GM12878 (cell line): Measurements from ENCODE around the gene ABCB9. TPM values are rescaled to one million over a fixed set of nuclear protein-coding genes. Genes with fewer than 3 reads are reported as not detected.

ENCODE experiments used
- ATAC-seq: fragments of 200-7000 bp; cut with Tn5 transposase; 3 replicates; pipeline ENCODE4 v1.9.1; 2020; ENCODE audit warnings: mild to moderate bottlenecking, moderate library complexity
- BruUV-seq: library from RNA; stranded (reverse); fragments of 400-500 nt; replicated peaks from 2 replicates; lab custom pipeline; 2021; lab: Mats Ljungman, UMichigan
- CTCF ChIA-PET: fragments of 300-600 bp; sonication (Branson Sonifier 250); formaldehyde crosslinking; extraction: SDS; loops from one replicate; lab custom pipeline; 2021; ENCODE audit warnings: inconsistent platforms; lab: Yijun Ruan, JAX
- POLR2A ChIA-PET: fragments of 350-600 bp; formaldehyde crosslinking; extraction: SDS; loops from one replicate; lab custom pipeline; 2021; ENCODE audit warnings: inconsistent platforms; lab: Charles Lee
- RAD21 ChIA-PET: fragments of 300-600 bp; sonication (Branson Sonifier 250); formaldehyde crosslinking; loops from one replicate; lab custom pipeline; 2023; ENCODE audit warnings: antibody characterized with exemption; ENCODE audit not compliant: unreplicated experiment; lab: Charles Lee
- SMC1A ChIA-PET: fragments of 300-600 bp; sonication (Branson Sonifier 250); formaldehyde crosslinking; loops from one replicate; lab custom pipeline; 2023; ENCODE audit not compliant: unreplicated experiment, uncharacterized antibody; lab: Charles Lee
- DNase-seq: peaks from one replicate; pipeline ENCODE4 v3.0.0-alpha.2; 2011; ENCODE audit warnings: low read depth, low spot score
- FAIRE-seq: peaks from 3 replicates; lab custom pipeline; 2011; peaks lifted over from hg19 to GRCh38; lab: Jason Lieb, UNC
- H2AFZ ChIP-seq: 2 replicates; pipeline ENCODE4 v1.6.0; 2011; ENCODE audit warnings: low read depth, low read length, control low read depth; ENCODE audit not compliant: control insufficient read depth
- H3K27ac ChIP-seq: 2 replicates; pipeline ENCODE4 v1.5.1; 2011; ENCODE audit warnings: control low read depth; ENCODE audit not compliant: control insufficient read depth, insufficient read depth
- H3K27me3 ChIP-seq, 2 experiments: replicated peaks in 1 of 2; 2 replicates each; pipeline versions ENCODE4 v1.6.0 to v1.6.1; 2011; ENCODE audit warnings: low read length in 1 of 2; ENCODE audit not compliant: control insufficient read depth in 2 of 2, insufficient read depth in 2 of 2
- H3K36me3 ChIP-seq, 2 experiments: 2 replicates each; pipeline ENCODE4 v1.5.1; 2011; ENCODE audit warnings: low read length in 1 of 2; ENCODE audit not compliant: control insufficient read depth in 2 of 2, insufficient read depth in 2 of 2
- H3K4me1 ChIP-seq: 2 replicates; pipeline ENCODE4 v1.6.1; 2011; ENCODE audit warnings: mild to moderate bottlenecking, low read length, moderate library complexity, mixed read lengths; ENCODE audit not compliant: control insufficient read depth, insufficient read depth
- H3K4me2 ChIP-seq: 2 replicates; pipeline ENCODE4 v1.6.0; 2011; ENCODE audit warnings: control low read depth; ENCODE audit not compliant: control insufficient read depth, insufficient read depth
- H3K4me3 ChIP-seq: fragments of 200-600 bp; sonication (generic); 2 replicates; pipeline ENCODE4 v1.5.1; 2016
- H3K79me2 ChIP-seq: 2 replicates; pipeline ENCODE4 v1.6.0; 2011; ENCODE audit warnings: low read length; ENCODE audit not compliant: control insufficient read depth, insufficient read depth
- H3K9ac ChIP-seq: 2 replicates; pipeline ENCODE4 v1.8.0; 2011; ENCODE audit warnings: low read length, control low read depth, mixed read lengths; ENCODE audit not compliant: control insufficient read depth, insufficient read depth
- H3K9me3 ChIP-seq: replicated peaks from 3 replicates; pipeline ENCODE4 v1.5.1; 2011; ENCODE audit warnings: mild to moderate bottlenecking, low read length; ENCODE audit not compliant: control insufficient read depth, insufficient read depth
- H4K20me1 ChIP-seq: 2 replicates; pipeline ENCODE4 v1.6.0; 2011; ENCODE audit not compliant: control insufficient read depth, insufficient read depth
- EGR1 ChIP-seq, 2 experiments: IDR thresholded peaks; 1 replicate in 1 of 2; 2 replicates in 1 of 2; pipeline ENCODE4 v1.6.1; 2011 to 2012; ENCODE audit warnings: low read depth in 2 of 2, low read length in 2 of 2, borderline replicate concordance in 1 of 2, mild to moderate bottlenecking in 1 of 2, moderate library complexity in 1 of 2
- HDAC2 ChIP-seq: fragments of 200-600 bp; sonication (generic); IDR thresholded peaks from 2 replicates; pipeline ENCODE4 v1.6.1; 2017
- MYB ChIP-seq: fragments of 150-350 bp; IDR thresholded peaks from 2 replicates; pipeline ENCODE4 v1.6.1; 2014; ENCODE audit warnings: mild to moderate bottlenecking, low read depth, low read length, borderline replicate concordance
- NKRF ChIP-seq: fragments of 450-650 bp; conservative IDR thresholded peaks from 2 replicates; pipeline ENCODE4 v1.6.1; 2017; ENCODE audit warnings: mild to moderate bottlenecking, moderate library complexity
- NRF1 ChIP-seq: conservative IDR thresholded peaks from 2 replicates; pipeline ENCODE4 v1.6.1; 2011; ENCODE audit warnings: mild to moderate bottlenecking, low read depth, low read length, improper control_type of control experiment
- PAX8 ChIP-seq: fragments of 450-650 bp; IDR thresholded peaks from 2 replicates; pipeline ENCODE4 v1.6.1; 2017; ENCODE audit warnings: mild to moderate bottlenecking, moderate library complexity
- RBBP5 ChIP-seq: fragments of 200-600 bp; sonication (generic); conservative IDR thresholded peaks from 2 replicates; pipeline ENCODE4 v1.6.1; 2016
- SIN3A ChIP-seq: IDR thresholded peaks from 2 replicates; pipeline ENCODE4 v1.6.1; 2012; ENCODE audit warnings: low read depth, low read length, improper control_type of control experiment
- SKIL ChIP-seq: fragments of 450-650 bp; IDR thresholded peaks from 2 replicates; pipeline ENCODE4 v1.6.1; 2017; ENCODE audit warnings: mild to moderate bottlenecking, low read depth, inconsistent platforms; ENCODE audit not compliant: poor library complexity, severe bottlenecking
- STAT1 ChIP-seq: fragments of 450-650 bp; conservative IDR thresholded peaks from 2 replicates; pipeline ENCODE4 v1.6.1; 2014; ENCODE audit warnings: antibody characterized with exemption, mild to moderate bottlenecking
- STAT3 ChIP-seq: IDR thresholded peaks from 2 replicates; pipeline ENCODE4 v1.6.1; 2011; ENCODE audit warnings: low read depth, low read length, improper control_type of control experiment
- WGBS: methylation state at CpG from one replicate; pipeline ENCODE4 v1.1.6; 2016; ENCODE audit warnings: low lambda C conversion rate; ENCODE audit not compliant: insufficient replicate concordance, insufficient coverage; ENCODE audit errors: missing lambda C conversion rate; 5-methylcytosine and 5-hydroxymethylcytosine counted together
- in situ Hi-C: fragments of 300-500 bp; cut with MboI; formaldehyde crosslinking; loops from 9 replicates; pipeline ENCODE4 v1.14.3; 2018; ENCODE audit warnings: mixed read lengths
- intact Hi-C: fragments of 100-400 bp; cut with micrococcal nuclease; formaldehyde crosslinking; loops from one replicate; pipeline ENCODE4 v1.14.2; 2022; ENCODE audit not compliant: unreplicated experiment
- polyA plus RNA-seq, 11 experiments: library from polyadenylated mRNA; depleted of rRNA in 4 of 11; unstranded in 6 of 11; stranded (reverse) in 5 of 11; fragments of >200 nt; fragmentation: Nextera tagmentation in 4 of 11; fragmentation: Illumina TruSeq in 1 of 11; extraction: Ambion mirVana in 4 of 11; extraction: Trizol in 1 of 11; gene quantifications; 1 replicate in 1 of 11; 2 replicates in 10 of 11; pipeline versions ENCODE4 v1.2.1 to v1.2.3, GENCODE V29; 2011 to 2016; ENCODE audit warnings: inconsistent platforms in 2 of 11, missing spikeins in 2 of 11, low read depth in 1 of 11
- total RNA-seq, 4 experiments: library from RNA; depleted of rRNA in 3 of 4; stranded (reverse); fragments of >200 nt in 3 of 4; fragmentation: Illumina TruSeq in 1 of 4; extraction: Trizol in 1 of 4; gene quantifications; 2 replicates each; pipeline versions ENCODE4 v1.2.1 to v1.2.3, GENCODE V29; 2013 to 2021
- TF ChIP-seq, protein P1 (sequence below): IDR thresholded peaks from 2 replicates; pipeline ENCODE4 v1.6.1; 2011; ENCODE audit warnings: low read depth, mild to moderate bottlenecking, low read length, moderate library complexity, borderline replicate concordance; ENCODE audit errors: extremely low read depth

ABCB9 gene
- total and polyA plus RNA-seq, 10 of the 15 experiments (the other 5 are each of a cell fraction or from before 2014, with no cell fraction given) = 0.37 to 4.9 (median 3.1) TPM

GRCh38 chr12:123001464-123001863 lies 35.2 kb upstream of the ABCB9 start:
- H3K36me3 ChIP-seq = no peaks in the 10 kb centered on the region
- in situ Hi-C loops = no loop called here
- 2% methylated on average over 3 of the region's 3 CpGs for WGBS
- no peak overlapping the region for H3K9ac ChIP-seq
- no peaks in the 10 kb centered on the region for H4K20me1 ChIP-seq
- no peaks in the 10 kb centered on the region for H3K79me2 ChIP-seq
- TF ChIP-seq, protein P1, sequence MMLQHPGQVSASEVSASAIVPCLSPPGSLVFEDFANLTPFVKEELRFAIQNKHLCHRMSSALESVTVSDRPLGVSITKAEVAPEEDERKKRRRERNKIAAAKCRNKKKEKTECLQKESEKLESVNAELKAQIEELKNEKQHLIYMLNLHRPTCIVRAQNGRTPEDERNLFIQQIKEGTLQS = no peak
- no peak for TF ChIP-seq PAX8
- TF ChIP-seq STAT3 = no peak
- no peak for TF ChIP-seq MYB
- TF ChIP-seq STAT1 = no peak
- TF ChIP-seq HDAC2 = no peak
- TF ChIP-seq RBBP5 = no peak
- no peak for TF ChIP-seq NKRF
- no peak for TF ChIP-seq SIN3A
- no peak for TF ChIP-seq SKIL
- no peak for TF ChIP-seq EGR1 (IDR thresholded peaks at IDR 0.05; ENCODE audit: borderline replicate concordance in 1 of 2, low read depth in 2 of 2, low read length in 2 of 2)
- TF ChIP-seq NRF1 = no peak
- BruUV-seq = no TSS peak
- no peak for FAIRE-seq
- H3K27me3 ChIP-seq = no peaks in the 10 kb centered on the region
- H3K4me3 ChIP-seq = no peak overlapping the region
- H2AFZ ChIP-seq = no peak overlapping the region
- H3K4me2 ChIP-seq = no peak overlapping the region
- no peak overlapping the region for H3K27ac ChIP-seq
- intact Hi-C loops = no loop called here
- SMC1A ChIA-PET = no interaction called here
- POLR2A ChIA-PET = no interaction called here
- CTCF ChIA-PET = no interaction called here
- H3K9me3 ChIP-seq = no peaks in the 10 kb centered on the region
- RAD21 ChIA-PET = no interaction called here
- DNase-seq = no peak
- H3K4me1 ChIP-seq = no peaks in the 10 kb centered on the region
- ATAC-seq = no peak
